ENCODE measurements around the gene SLAMF6.
"Not testable (repeated sequence)": the region's sequence is repeated elsewhere in the genome, so short reads cannot be mapped to it uniquely, and the experiment has no call there.

The SLAMF6 gene

GRCh38 chr1:160541622-160542302, 18.7 kb upstream of the SLAMF6 start:
- DNase-seq = no peak

- DNase-seq = no peak
Observed at GRCh38 chr1:160540859-160541233, 17.8 kb upstream of the SLAMF6 start.

GRCh38 chr1:160539990-160540858, 17.2 kb upstream of the SLAMF6 start:
- no peak for DNase-seq

- no peak for DNase-seq
Observed at GRCh38 chr1:160539684-160539989, 16.6 kb upstream of the SLAMF6 start.

- DNase-seq = no peak
Observed at GRCh38 chr1:160538985-160539651, 16.1 kb upstream of the SLAMF6 start.

- DNase-seq = no peak
Observed at GRCh38 chr1:160537714-160538665, 14.9 kb upstream of the SLAMF6 start.

GRCh38 chr1:160534823-160535605, 12.0 kb upstream of the SLAMF6 start:
- no peak for DNase-seq

- not testable (repeated sequence) for DNase-seq
Observed at GRCh38 chr1:160532557-160532813, 9.4 kb upstream of the SLAMF6 start.

GRCh38 chr1:160531809-160532556, 8.9 kb upstream of the SLAMF6 start:
- not testable (repeated sequence) for DNase-seq

GRCh38 chr1:160529401-160529952, 6.4 kb upstream of the SLAMF6 start:
- not testable (repeated sequence) for DNase-seq

GRCh38 chr1:160523789-160524188, 734 bp upstream of the SLAMF6 start:
- not testable (repeated sequence) for DNase-seq

- DNase-seq = no peak
Observed at GRCh38 chr1:160522136-160522535, 919 bp downstream of the SLAMF6 start.

GRCh38 chr1:160521554-160521953, 1.5 kb downstream of the SLAMF6 start:
- no peak for DNase-seq

GRCh38 chr1:160520999-160521398, 2.1 kb downstream of the SLAMF6 start:
- DNase-seq = no peak

GRCh38 chr1:160520582-160520981, 2.5 kb downstream of the SLAMF6 start:
- no peak for DNase-seq

- DNase-seq = no peak
Observed at GRCh38 chr1:160519642-160520435, 3.2 kb downstream of the SLAMF6 start.

- DNase-seq = not testable (repeated sequence)
Observed at GRCh38 chr1:160517519-160517918, 5.5 kb downstream of the SLAMF6 start.

GRCh38 chr1:160515908-160516307, 7.1 kb downstream of the SLAMF6 start:
- not testable (repeated sequence) for DNase-seq

- no peak for DNase-seq
Observed at GRCh38 chr1:160504651-160505050, 18.4 kb downstream of the SLAMF6 start.

- DNase-seq = no peak
Observed at GRCh38 chr1:160503087-160503486, 20.0 kb downstream of the SLAMF6 start.

All from effector CD8-positive, alpha-beta T cell (primary cell).